GM12891 (cell line): ENCODE data around the gene RGS3.
"Not testable (repeated sequence)": the region's sequence is repeated elsewhere in the genome, so short reads cannot be mapped to it uniquely, and the experiment has no call there.

Source experiments
- DNase-seq: peaks from one replicate; pipeline ENCODE4 v3.0.0; 2011; ENCODE audit warnings: low spot score; ENCODE audit not compliant: insufficient read length
- FAIRE-seq: peaks from 2 replicates; lab custom pipeline; 2011; peaks lifted over from hg19 to GRCh38; lab: Jason Lieb, UNC
- PAX5 ChIP-seq: IDR thresholded peaks from 2 replicates; pipeline ENCODE4 v1.6.1; 2011; ENCODE audit warnings: low read length, moderate library complexity, mild to moderate bottlenecking; ENCODE audit not compliant: insufficient read depth, severe bottlenecking
- POLR2A ChIP-seq: IDR thresholded peaks from 2 replicates; pipeline ENCODE4 v1.6.1; 2011; ENCODE audit warnings: low read depth, low read length, control low read depth
- POLR2AphosphoS5 ChIP-seq: IDR thresholded peaks from 2 replicates; pipeline ENCODE4 v1.6.1; 2011; ENCODE audit warnings: low read depth, low read length, control low read depth
- POU2F2 ChIP-seq: IDR thresholded peaks from 2 replicates; pipeline ENCODE4 v1.6.1; 2011; ENCODE audit warnings: low read depth, mild to moderate bottlenecking, control low read depth, low read length, moderate library complexity
- SPI1 ChIP-seq: IDR thresholded peaks from 2 replicates; pipeline ENCODE4 v1.6.1; 2011; ENCODE audit warnings: low read depth, low read length, control low read depth
- TAF1 ChIP-seq: IDR thresholded peaks from 2 replicates; pipeline ENCODE4 v1.6.1; 2011; ENCODE audit warnings: low read depth, low read length, control low read depth

Gene RGS3

GRCh38 chr9:113547501-113547900 is 84.0 kb downstream of the RGS3 start:
- DNase-seq (no peak), FAIRE-seq (no peak)
- no peak for TF ChIP-seq SPI1
- TF ChIP-seq POLR2AphosphoS5, result no peak
- TF ChIP-seq POLR2A, result no peak
- TF ChIP-seq POU2F2, result no peak
- no peak for TF ChIP-seq TAF1
- no peak for TF ChIP-seq PAX5

GRCh38 chr9:113548221-113549041 is 84.9 kb downstream of the RGS3 start:
- DNase-seq (no peak), FAIRE-seq (no peak)
- TF ChIP-seq POLR2A, result no peak
- TF ChIP-seq TAF1, result no peak

GRCh38 chr9:113549892-113550291 is 86.4 kb downstream of the RGS3 start:
- not testable (repeated sequence) for FAIRE-seq, DNase-seq

DNA sequence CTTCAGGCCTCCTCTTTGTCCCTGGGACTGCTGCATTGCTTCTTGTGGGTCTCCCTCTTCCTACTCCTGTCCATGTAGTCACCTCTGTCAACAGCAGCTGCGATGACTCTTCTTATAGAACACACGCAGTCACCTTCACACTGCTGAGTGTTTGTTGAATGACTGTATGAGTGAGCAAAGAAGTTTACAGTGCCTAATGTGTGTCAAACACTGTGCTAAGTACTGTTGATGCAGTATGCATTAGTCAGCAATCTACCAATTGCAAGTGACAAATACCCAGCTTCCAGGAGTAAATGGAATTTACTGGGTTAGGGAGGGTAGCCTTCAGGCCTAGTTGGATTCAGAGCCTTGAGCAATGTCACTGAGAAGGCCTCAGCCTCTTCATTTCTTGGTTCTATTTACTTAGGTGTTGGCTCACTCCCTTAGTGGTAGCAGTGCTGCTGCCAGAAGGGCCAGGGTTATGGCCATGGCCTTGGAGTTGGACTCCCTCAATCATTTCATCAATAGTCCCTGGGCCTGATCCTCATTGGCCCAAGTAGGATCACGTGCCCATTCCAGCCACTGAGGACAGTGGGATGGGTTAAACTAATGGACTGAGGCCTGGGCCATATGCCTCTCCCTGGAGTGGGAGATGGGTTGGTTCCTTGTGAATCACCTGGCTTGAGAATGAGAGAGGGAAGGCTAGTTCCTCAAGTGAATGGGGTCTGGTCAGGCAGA is 93.5 kb downstream of the RGS3 start:
- no peak for TF ChIP-seq SPI1
- TF ChIP-seq POLR2AphosphoS5, result no peak
- TF ChIP-seq POU2F2, result no peak
- TF ChIP-seq PAX5, result no peak
- no peak for TF ChIP-seq POLR2A
- TF ChIP-seq TAF1, result no peak
- DNase-seq (no peak), FAIRE-seq (peak; percentile 20)

DNA sequence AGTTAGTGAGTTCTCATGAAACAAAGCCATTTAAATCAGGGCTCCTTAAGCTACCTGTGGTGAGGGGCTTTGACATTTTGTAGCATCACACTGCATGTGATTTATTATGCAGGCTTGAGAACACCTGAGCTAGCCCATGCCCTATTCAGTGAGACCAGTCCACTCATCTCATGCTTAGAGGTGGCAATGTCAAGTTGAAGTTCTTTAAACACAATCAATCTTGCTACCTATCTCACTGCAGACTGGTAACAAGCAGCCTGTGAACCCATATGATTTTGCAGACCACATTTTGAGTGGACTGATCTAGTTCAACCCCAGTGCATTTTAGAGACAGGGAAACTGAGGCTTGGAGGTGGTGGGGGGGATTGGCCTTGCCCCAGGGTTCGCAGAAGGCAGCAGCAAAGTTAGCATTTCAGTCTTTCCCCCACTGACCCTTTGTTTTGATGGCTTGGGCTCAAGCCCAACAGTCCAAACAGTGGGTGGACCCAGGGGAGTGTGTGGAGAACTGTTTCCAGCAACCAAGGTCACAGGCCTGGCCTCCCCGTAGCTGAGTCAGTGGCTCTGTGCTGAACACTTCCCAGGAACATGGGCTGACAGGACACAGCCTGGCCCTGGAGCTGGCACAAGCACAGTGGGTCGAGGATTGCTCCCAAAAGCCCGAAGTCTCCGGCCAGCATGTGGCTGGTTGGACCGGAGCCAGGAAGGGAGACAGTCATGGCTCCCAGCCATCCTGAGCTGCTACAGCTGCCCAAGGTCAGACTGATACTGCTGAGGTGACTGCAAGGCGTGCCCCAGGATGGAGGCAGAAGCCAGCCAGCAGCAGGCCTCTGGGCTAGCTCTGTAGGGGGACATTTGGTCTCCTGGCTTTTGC is 95.3 kb downstream of the RGS3 start:
- DNase-seq (no peak), FAIRE-seq (no peak)
- TF ChIP-seq POLR2AphosphoS5 (no peak), POLR2A (no peak), PAX5 (no peak), TAF1 (no peak), SPI1 (no peak), POU2F2 (no peak)

- no peak for TF ChIP-seq POLR2A
- TF ChIP-seq TAF1, result no peak
- TF ChIP-seq POU2F2, result no peak
- no peak for TF ChIP-seq SPI1
- no peak for TF ChIP-seq PAX5
- no peak for TF ChIP-seq POLR2AphosphoS5
- DNase-seq (no peak), FAIRE-seq (no peak)
Measured at GRCh38 chr9:113559834-113560800, 96.6 kb downstream of the RGS3 start.

GRCh38 chr9:113562653-113563381 is 99.3 kb downstream of the RGS3 start:
- TF ChIP-seq TAF1, result no peak
- TF ChIP-seq PAX5, result no peak
- TF ChIP-seq SPI1, result no peak
- DNase-seq (no peak), FAIRE-seq (no peak)

DNA sequence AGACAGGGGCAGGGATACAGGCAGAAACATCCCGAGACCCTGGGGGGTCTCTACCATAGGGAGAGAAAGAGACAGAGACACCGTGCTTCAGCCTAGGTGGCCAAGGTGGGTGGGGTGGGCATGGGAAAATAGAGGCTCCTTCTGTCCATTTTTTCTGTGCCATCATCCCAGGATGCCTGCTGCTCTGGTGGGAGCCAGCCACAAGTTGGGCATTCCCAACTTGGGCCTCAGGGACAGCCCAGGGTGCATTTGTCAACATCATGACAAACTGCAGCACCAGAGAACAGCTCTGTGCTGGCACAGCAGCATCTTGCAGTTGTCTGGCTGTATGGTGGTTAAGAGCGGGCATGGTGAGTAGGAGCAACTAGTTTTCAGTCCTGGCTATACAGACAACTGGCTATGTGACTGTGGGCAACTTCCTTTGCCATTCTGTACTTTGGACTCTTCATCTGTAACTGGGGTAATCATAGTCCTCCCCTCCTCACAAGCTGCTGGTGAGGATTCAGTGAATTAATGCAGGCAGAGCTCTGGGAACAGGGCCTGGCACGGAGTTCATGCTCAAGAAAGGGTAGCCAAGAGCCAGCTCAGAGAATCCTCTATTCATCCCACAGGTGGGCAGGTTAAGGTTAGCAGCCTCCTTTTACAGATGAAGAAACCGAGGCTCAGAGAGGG is 100.4 kb downstream of the RGS3 start:
- TF ChIP-seq SPI1, result no peak
- TF ChIP-seq POLR2A, result no peak
- TF ChIP-seq POLR2AphosphoS5, result no peak
- no peak for TF ChIP-seq TAF1
- no peak for TF ChIP-seq PAX5
- TF ChIP-seq POU2F2, result no peak
- FAIRE-seq (no peak), DNase-seq (no peak)
